HG03571 (cell line): ENCODE measurements around the gene DNAH8.
"Not testable (repeated sequence)": the region's sequence is repeated elsewhere in the genome, so short reads cannot be mapped to it uniquely, and the experiment has no call there.

ENCODE experiments used
- ATAC-seq: cut with Tn5 transposase; IDR thresholded peaks from one replicate; pipeline ENCODE4 v1.9.1; 2021; ENCODE audit not compliant: unreplicated experiment

Gene DNAH8

GRCh38 chr6:38833320-38833719, 118.2 kb downstream of the DNAH8 start:
- no peak for ATAC-seq

DNA sequence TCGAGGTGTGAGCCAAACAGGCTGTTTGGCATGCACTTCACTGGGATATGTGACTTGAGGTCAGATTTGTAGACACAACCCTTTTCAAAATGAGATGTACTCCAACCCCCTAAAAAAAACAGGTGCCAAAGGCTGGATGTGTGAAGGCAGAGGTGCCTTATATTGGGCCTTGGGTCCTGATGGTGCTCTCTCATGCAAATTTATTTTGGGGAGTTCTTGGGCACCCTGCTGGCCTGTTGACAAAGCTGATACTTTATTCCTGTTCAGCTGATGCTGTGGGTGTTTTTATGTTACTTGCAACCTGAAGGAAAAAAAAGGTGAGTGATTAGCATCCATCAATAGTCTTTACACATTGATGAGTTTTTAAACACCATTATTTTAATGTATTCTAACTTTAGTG, 121.5 kb downstream of the DNAH8 start:
- ATAC-seq: no peak

DNA sequence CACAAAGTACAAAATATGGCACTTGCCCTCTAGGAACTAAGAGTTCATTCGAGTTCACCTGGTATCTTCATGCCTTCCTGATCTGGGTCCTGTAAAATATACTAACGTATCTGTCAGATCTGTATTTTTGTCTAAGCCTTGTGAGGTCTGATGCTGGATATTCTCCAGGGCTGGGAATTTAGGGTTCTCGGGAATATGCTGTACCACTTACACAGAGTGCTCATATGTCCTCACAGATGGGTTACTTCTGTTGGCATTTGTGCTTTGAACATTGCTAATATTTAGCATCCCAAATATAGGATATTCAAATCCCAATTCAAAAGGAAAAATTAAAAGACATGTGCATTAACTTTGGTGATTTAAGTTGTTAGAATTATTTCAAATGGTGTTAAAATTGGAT, 122.0 kb downstream of the DNAH8 start:
- ATAC-seq: no peak

- no peak for ATAC-seq
Measured at GRCh38 chr6:38843798-38844197, 128.7 kb downstream of the DNAH8 start.

DNA sequence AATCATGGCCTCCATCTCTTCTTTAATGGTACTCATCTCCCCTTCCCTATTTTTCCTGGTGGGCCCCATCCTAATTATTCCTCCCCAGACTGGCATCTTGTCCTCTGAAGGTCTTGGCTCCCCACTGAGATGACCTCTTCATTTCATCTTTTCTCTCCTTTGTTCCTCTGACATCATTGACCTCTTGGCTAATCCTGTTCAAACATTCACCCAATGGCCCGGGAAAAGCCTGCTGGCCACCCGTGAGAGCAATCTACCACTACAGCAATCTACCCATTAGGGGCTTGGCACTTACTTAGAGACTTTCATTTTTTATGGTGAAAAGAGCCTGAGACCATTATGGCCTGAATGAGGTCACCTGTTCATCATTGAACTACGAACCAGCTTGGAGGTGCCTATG, 130.8 kb downstream of the DNAH8 start:
- no peak for ATAC-seq

- no peak for ATAC-seq
Measured at GRCh38 chr6:38846361-38846760, 131.2 kb downstream of the DNAH8 start.

DNA sequence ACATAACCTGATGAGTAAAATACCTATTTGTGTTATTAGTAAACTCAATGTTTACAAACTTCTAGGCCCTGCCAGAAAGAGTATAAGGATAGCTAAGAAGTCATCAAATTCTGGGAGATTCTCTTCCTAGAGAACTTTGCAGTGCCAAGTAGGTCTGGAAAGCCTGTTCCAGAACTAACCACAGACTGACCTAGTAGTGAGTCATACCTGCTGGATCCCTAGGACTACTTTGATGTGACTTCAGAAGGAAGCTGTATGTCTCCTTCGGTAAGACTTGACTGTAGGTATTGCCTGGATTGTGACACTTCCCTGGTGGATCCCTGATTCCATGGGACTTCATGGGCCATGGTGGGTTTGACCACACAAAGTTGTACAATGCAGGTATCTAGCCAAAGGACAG, 131.7 kb downstream of the DNAH8 start:
- no peak for ATAC-seq

GRCh38 chr6:38847497-38847896, 132.4 kb downstream of the DNAH8 start:
- no peak for ATAC-seq

DNA sequence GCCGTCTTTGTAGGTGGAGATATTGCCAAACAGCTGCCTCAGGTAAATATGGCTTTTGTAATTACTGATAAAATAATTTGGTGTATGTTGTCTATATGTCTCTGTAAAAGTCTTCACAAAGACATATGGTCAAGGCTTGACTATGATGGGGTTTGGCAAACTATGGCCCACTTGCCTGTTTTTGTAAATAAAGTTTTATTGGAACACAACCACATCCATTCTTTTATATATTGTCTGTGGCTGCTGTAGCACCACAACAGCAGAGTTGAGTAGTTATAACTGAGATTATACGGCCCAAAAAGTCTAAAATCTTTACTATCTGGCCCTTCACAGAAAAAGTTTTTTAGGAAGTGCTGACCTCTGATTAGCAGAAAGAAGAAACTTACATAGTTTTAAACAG, 133.6 kb downstream of the DNAH8 start:
- ATAC-seq: no peak

DNA sequence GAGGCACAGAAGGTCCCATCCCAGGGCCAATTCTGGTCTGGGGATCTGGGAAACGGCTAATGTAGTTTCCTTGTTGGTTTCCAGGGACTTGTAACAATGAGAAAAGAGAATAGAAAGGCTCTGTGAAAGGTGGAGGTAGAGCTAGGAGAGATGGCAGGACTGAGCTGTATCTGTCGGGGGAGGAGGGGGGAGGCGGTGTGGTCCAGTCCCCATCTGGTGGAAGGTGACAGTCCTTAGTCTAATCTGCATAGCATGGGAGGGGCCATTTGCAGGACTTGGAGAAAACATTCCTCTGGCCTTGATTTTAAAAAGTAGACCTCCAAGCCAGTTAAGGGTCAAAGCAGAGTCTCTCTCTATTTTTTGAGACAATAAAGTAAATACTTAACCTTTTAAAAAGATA, 137.1 kb downstream of the DNAH8 start:
- no peak for ATAC-seq

DNA sequence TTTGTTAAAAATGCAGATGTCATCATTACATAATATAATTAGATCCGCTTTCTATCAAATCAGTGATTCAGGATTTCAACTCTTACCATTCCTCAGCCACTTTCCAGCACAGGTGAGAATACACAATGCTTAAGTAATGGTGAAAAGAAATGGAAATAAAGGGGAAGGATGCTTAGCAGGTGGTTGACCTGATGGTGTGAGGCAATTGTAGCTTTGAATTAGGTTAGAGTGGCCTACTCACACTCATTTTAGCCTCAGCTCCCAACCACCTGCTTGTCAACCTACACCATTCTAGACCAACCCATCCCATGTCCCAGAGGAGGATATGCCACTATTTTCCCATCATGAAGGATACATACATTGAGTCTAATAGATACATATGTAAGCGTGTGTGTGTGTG, 138.1 kb downstream of the DNAH8 start:
- no peak for ATAC-seq

DNA sequence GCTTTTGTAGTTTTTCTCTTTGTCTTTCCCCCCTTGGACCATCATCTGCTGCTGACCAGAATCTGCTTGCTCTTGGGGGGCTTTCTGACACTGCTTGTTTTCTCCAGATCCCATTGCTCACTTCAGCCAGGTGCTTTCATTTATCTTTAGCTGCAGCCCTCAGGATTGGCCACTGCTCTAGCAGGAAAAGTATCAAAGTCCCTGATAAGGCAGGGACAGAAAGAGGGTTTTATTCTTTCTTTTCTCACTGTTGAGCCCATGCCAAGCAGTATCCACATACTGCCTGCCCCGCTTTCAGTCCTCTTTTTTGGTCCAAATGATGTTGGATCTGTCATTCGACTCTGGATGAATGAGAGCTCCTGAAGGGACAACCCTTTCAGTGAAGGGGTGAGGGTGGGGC, 141.4 kb downstream of the DNAH8 start:
- no peak for ATAC-seq

- no peak for ATAC-seq
Measured at GRCh38 chr6:38857815-38858214, 142.7 kb downstream of the DNAH8 start.

- ATAC-seq: no peak
Measured at GRCh38 chr6:38860041-38860440, 144.9 kb downstream of the DNAH8 start.

GRCh38 chr6:38861926-38862401, 146.9 kb downstream of the DNAH8 start:
- peak; percentile 12 for ATAC-seq

DNA sequence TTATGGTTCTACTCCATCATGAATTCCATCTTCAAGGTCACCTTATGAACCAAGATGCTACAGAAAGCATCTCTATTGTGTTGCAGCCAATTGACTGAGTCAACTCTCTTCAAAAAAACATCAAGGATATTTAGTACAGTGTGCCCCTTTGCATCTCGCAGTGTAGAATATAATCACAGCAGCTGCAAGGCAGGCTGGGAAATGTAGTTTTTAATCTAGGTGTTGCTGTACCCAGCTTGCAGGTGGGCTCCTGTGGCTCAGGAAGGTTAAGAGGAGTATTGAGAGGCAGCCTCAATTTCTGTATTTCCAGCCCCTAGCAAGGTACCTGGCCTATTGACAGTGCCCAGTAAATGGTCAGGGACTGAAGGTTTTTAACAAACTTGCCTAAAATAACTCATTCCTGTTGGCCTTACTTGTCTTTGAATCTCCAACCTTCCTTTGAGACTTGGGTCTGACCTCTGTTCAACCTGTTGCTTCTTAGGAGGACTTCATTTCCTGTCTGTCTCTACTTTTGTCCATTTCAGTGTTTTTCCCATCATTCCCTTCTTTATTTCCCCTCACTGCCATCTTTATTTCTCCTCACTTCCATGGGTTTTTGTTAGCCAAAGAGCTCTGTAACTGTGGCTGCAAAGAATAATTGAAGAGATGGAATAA, 150.5 kb downstream of the DNAH8 start:
- ATAC-seq: no peak

DNA sequence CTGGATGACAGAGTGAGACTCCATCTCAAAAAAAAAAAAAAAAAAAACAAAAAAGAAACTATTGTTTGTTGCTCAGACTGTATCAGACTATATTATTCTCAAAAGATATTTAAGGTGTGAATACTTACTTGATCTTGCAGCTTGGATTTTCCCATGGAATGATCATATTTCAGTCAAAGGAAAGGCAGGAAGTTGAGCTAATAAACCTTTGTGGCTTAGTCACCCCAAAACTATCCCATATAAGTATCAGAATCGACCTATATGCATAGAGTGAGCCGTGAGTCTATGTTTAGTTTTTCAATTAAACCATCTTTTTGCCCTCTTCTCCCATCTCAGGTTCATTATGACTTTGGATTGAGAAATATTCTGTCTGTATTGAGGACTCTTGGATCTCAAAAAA, 152.6 kb downstream of the DNAH8 start:
- ATAC-seq: no peak

- no peak for ATAC-seq
Measured at GRCh38 chr6:38871741-38872568, 156.8 kb downstream of the DNAH8 start.

GRCh38 chr6:38873001-38873400, 157.9 kb downstream of the DNAH8 start:
- ATAC-seq: no peak

DNA sequence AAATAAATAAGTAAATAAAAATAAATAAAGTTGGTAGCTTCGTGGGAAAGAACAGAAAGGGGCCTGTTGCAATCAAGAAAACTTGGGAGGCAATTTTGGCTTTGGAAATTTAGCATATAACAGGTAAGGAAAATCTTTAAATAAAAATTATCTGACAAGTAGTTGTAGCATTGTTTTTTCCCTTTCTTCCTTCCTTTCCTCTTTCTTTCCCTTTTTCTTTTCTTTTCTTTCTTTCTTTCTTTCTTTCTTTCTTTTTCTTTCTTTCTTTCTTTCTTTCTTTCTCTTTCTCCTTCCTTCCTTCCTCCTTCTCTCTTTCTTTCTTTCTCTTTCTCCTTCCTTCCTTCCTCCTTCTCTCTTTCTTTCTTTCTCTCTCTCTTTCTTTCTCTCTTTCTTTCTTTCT, 158.7 kb downstream of the DNAH8 start:
- ATAC-seq: not testable (repeated sequence)

DNA sequence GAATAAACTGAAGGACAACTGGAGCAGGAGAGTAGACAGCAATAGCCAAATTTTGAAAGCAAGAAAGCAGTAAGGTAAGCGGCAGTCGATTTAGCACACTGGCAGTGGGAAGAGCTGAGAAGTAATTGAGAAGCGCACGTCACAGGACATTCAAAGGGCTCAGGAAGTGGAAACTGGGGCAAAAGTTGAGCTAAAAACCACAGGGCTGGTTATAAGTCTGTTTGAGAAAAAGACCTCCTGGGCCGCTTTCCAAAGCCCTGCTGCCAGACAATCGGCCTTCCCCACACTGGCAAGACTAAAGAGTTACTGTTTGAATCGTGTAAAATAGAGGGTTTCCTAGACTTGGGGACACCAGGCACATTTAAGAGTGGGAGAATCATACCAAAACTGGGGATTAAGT, 161.4 kb downstream of the DNAH8 start:
- no peak for ATAC-seq

DNA sequence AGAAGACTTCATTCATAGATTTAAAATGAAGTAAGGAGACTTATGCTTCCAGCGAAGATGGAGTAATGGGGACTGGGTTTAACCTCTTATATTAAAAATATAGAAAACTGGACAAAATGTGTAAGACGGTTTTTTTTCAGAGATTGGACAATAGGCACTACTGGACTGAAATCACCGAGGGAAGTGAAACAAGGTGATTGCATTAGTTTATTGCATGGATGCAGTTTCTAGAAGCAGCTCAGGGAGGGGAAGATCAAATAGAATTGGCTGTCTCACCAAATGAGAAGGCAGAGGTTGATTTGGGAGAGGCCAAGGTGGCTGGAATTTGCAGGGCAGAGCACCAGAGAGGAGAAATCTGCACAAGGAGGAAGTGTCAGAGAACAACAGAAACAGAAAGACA, 162.6 kb downstream of the DNAH8 start:
- no peak for ATAC-seq

GRCh38 chr6:38882157-38882556, 167.0 kb downstream of the DNAH8 start:
- ATAC-seq: no peak
